MM.1S (cell line): ENCODE data around the gene SAP30BP.

Experiments used
- CTCF ChIP-seq: fragments of 300-600 bp; sonication (generic); IDR thresholded peaks from 2 replicates; pipeline ENCODE4 v1.5.1; 2016; ENCODE audit warnings: antibody characterized with exemption, low read length, mixed read lengths
- EZH2 ChIP-seq: fragments of 300-600 bp; sonication (generic); optimal IDR thresholded peaks from 2 replicates; pipeline ENCODE3; 2017; ENCODE audit warnings: low read depth, mild to moderate bottlenecking, antibody characterized with exemption, low read length, mixed read lengths
- EZH2phosphoT487 ChIP-seq: fragments of 300-600 bp; sonication (generic); IDR thresholded peaks from 2 replicates; pipeline ENCODE4 v1.6.1; 2018; ENCODE audit warnings: antibody characterized with exemption, low read length

- TF ChIP-seq CTCF = no peak
- no peak for TF ChIP-seq EZH2phosphoT487
- no peak for TF ChIP-seq EZH2
Measured at GRCh38 chr17:75694536-75694935, 27.4 kb downstream of the SAP30BP start.
